Hepatocyte (in vitro differentiated cells): ENCODE results near the gene LGALS8. TPM values are rescaled to one million over a fixed set of nuclear protein-coding genes. Genes with fewer than 3 reads are reported as not detected.

Experiments used
- DNase-seq: peaks from one replicate; pipeline ENCODE4 v3.0.0-alpha.2; 2016; ENCODE audit warnings: low spot score
- H2AFZ ChIP-seq: fragments of 200-600 bp; sonication (generic); 2 replicates; pipeline ENCODE4 v1.6.0; 2016; ENCODE audit warnings: antibody characterized with exemption, mild to moderate bottlenecking
- H3K27ac ChIP-seq: fragments of 200-600 bp; sonication (generic); 2 replicates; pipeline ENCODE4 v1.5.1; 2016; ENCODE audit warnings: mild to moderate bottlenecking
- H3K27me3 ChIP-seq: fragments of 200-600 bp; sonication (generic); 2 replicates; pipeline ENCODE4 v1.6.1; 2016
- H3K36me3 ChIP-seq: fragments of 200-600 bp; sonication (generic); replicated peaks from 2 replicates; pipeline ENCODE4 v1.5.1; 2016; ENCODE audit warnings: low read depth; ENCODE audit not compliant: insufficient read depth
- H3K4me1 ChIP-seq: fragments of 200-600 bp; sonication (generic); 2 replicates; pipeline ENCODE4 v1.5.1; 2016; ENCODE audit warnings: mild to moderate bottlenecking, moderate library complexity; ENCODE audit not compliant: insufficient read depth
- H3K4me2 ChIP-seq: fragments of 200-600 bp; sonication (generic); 2 replicates; pipeline ENCODE4 v1.6.0; 2016
- H3K4me3 ChIP-seq: fragments of 200-600 bp; sonication (generic); 2 replicates; pipeline ENCODE4 v1.5.1; 2016; ENCODE audit warnings: mild to moderate bottlenecking
- H3K79me2 ChIP-seq: fragments of 200-600 bp; sonication (generic); 2 replicates; pipeline ENCODE4 v1.6.0; 2017; ENCODE audit warnings: mild to moderate bottlenecking
- H3K9me2 ChIP-seq: fragments of 200-600 bp; sonication (generic); replicated peaks from 2 replicates; pipeline ENCODE4 v1.6.0; 2017; ENCODE audit warnings: mild to moderate bottlenecking; ENCODE audit not compliant: insufficient read depth
- H3K9me3 ChIP-seq: fragments of 200-600 bp; sonication (generic); 2 replicates; pipeline ENCODE4 v1.5.1; 2016; ENCODE audit warnings: low read depth, mild to moderate bottlenecking
- H4K20me1 ChIP-seq: fragments of 200-600 bp; sonication (generic); 2 replicates; pipeline ENCODE4 v1.6.0; 2016; ENCODE audit warnings: mild to moderate bottlenecking; ENCODE audit not compliant: insufficient read depth, poor library complexity, severe bottlenecking
- CTCF ChIP-seq: fragments of 200-600 bp; sonication (generic); IDR thresholded peaks from 2 replicates; pipeline ENCODE4 v1.5.1; 2016; ENCODE audit warnings: antibody characterized with exemption, mild to moderate bottlenecking; ENCODE audit not compliant: poor library complexity
- EZH2 ChIP-seq: fragments of 200-600 bp; sonication (generic); IDR thresholded peaks from 2 replicates; pipeline ENCODE4 v1.6.1; 2016; ENCODE audit warnings: antibody characterized with exemption, mild to moderate bottlenecking, borderline replicate concordance
- EZH2phosphoT487 ChIP-seq: fragments of 200-600 bp; sonication (generic); IDR thresholded peaks from one replicate; pipeline ENCODE4 v1.6.1; 2018; ENCODE audit warnings: antibody characterized with exemption, mild to moderate bottlenecking, low read depth, moderate library complexity; ENCODE audit not compliant: unreplicated experiment, severe bottlenecking
- WGBS: methylation state at CpG from one replicate; pipeline ENCODE4 v1.1.6; 2016; ENCODE audit warnings: low lambda C conversion rate; ENCODE audit errors: missing lambda C conversion rate; 5-methylcytosine and 5-hydroxymethylcytosine counted together
- polyA plus RNA-seq: library from polyadenylated mRNA; unstranded; fragments of >200 nt; fragmentation: Nextera tagmentation; extraction: Ambion mirVana; gene quantifications from 2 replicates; pipeline ENCODE4 v1.2.1, GENCODE V29; 2016
- total RNA-seq: library from RNA; depleted of rRNA; stranded (reverse); fragments of >200 nt; gene quantifications from 2 replicates; pipeline ENCODE4 v1.2.3, GENCODE V29; 2014

The LGALS8 gene
- total and polyA plus RNA-seq, 2 experiments from 2014 or later: 33.5 to 46.6 TPM

GRCh38 chr1:236526079-236526478 is 2.3 kb downstream of the LGALS8 start:
- no peaks in the 10 kb centered on the region for H3K9me2 ChIP-seq
- H3K36me3 ChIP-seq: no peaks in the 10 kb centered on the region
- no peak overlapping the region for H3K4me2 ChIP-seq
- no peaks in the 10 kb centered on the region for H4K20me1 ChIP-seq
- H3K79me2 ChIP-seq: peaks cover 17% of the 10 kb centered on the region
- H3K9me3 ChIP-seq: no peaks in the 10 kb centered on the region
- no peak overlapping the region for H3K27ac ChIP-seq
- 98% methylated on average over 3 of the region's 3 CpGs for WGBS
- no peak for DNase-seq
- H2AFZ ChIP-seq: no peak overlapping the region
- H3K27me3 ChIP-seq: no peaks in the 10 kb centered on the region
- no peak for TF ChIP-seq EZH2phosphoT487
- no peak for TF ChIP-seq CTCF
- no peak overlapping the region for H3K4me3 ChIP-seq
- H3K4me1 ChIP-seq: peaks cover 14% of the 10 kb centered on the region

GRCh38 chr1:236530286-236530685 is 6.5 kb downstream of the LGALS8 start:
- TF ChIP-seq EZH2 (no peak), CTCF (no peak), EZH2phosphoT487 (no peak)
- 81% methylated on average over 1 of the region's 1 CpG for WGBS
- no peaks in the 10 kb centered on the region for H3K27me3 ChIP-seq
- H3K27ac ChIP-seq: no peak overlapping the region
- H2AFZ ChIP-seq: no peak overlapping the region
- no peak overlapping the region for H3K4me3 ChIP-seq
- no peak for DNase-seq
- H3K4me2 ChIP-seq: no peak overlapping the region
- H4K20me1 ChIP-seq: no peaks in the 10 kb centered on the region
- no peaks in the 10 kb centered on the region for H3K36me3 ChIP-seq
- no peaks in the 10 kb centered on the region for H3K9me2 ChIP-seq
- peaks cover 17% of the 10 kb centered on the region for H3K79me2 ChIP-seq
- no peaks in the 10 kb centered on the region for H3K4me1 ChIP-seq
- no peaks in the 10 kb centered on the region for H3K9me3 ChIP-seq

GRCh38 chr1:236530959-236531358 is 7.2 kb downstream of the LGALS8 start:
- no peak overlapping the region for H3K27ac ChIP-seq

More at GRCh38 chr1:236530959-236531358, 7.2 kb downstream of the LGALS8 start:
- no peaks in the 10 kb centered on the region for H3K36me3 ChIP-seq
- no peak for DNase-seq
- no peaks in the 10 kb centered on the region for H3K4me1 ChIP-seq
- peaks cover 12% of the 10 kb centered on the region for H3K79me2 ChIP-seq
- H2AFZ ChIP-seq: no peak overlapping the region
- H4K20me1 ChIP-seq: no peaks in the 10 kb centered on the region
- H3K9me3 ChIP-seq: no peaks in the 10 kb centered on the region
- no peak overlapping the region for H3K4me3 ChIP-seq
- H3K9me2 ChIP-seq: no peaks in the 10 kb centered on the region
- no peaks in the 10 kb centered on the region for H3K27me3 ChIP-seq
- H3K4me2 ChIP-seq: no peak overlapping the region
- 88% methylated on average over 5 of the region's 5 CpGs for WGBS
- TF ChIP-seq CTCF: no peak
- TF ChIP-seq EZH2: no peak
- TF ChIP-seq EZH2phosphoT487: no peak
